Skeletal muscle tissue (tissue), 4 donors: Measurements from ENCODE around the gene MIGA1. TPM values are rescaled to one million over a fixed set of nuclear protein-coding genes. Genes with fewer than 3 reads are reported as not detected.
"Not testable (repeated sequence)": the region's sequence is repeated elsewhere in the genome, so short reads cannot be mapped to it uniquely, and the experiment has no call there.

Experiments
- H3K27ac ChIP-seq: one replicate; pipeline ENCODE4 v1.7.0; 2013; ENCODE audit warnings: mild to moderate bottlenecking, low read depth, low read length, inconsistent platforms
- H3K27me3 ChIP-seq, 3 donors: one replicate each; pipeline ENCODE4 v1.7.0; 2013; ENCODE audit warnings: low read length in 3 of 3; ENCODE audit not compliant: control insufficient read depth in 3 of 3, insufficient read depth in 3 of 3
- H3K36me3 ChIP-seq, 3 donors: one replicate each; pipeline ENCODE4 v1.7.0; 2013; ENCODE audit warnings: low read length in 3 of 3; ENCODE audit not compliant: control insufficient read depth in 3 of 3, insufficient read depth in 3 of 3
- H3K4me1 ChIP-seq, 3 donors: one replicate each; pipeline ENCODE4 v1.7.0; 2013; ENCODE audit warnings: low read length in 3 of 3, mild to moderate bottlenecking in 3 of 3; ENCODE audit not compliant: control insufficient read depth in 3 of 3, insufficient read depth in 3 of 3
- H3K4me3 ChIP-seq, 3 donors: one replicate each; pipeline ENCODE4 v1.7.0; 2013; ENCODE audit warnings: low read length in 3 of 3
- H3K9ac ChIP-seq, 3 donors: one replicate each; pipeline ENCODE4 v1.7.0; 2013; ENCODE audit warnings: low read length in 3 of 3, mild to moderate bottlenecking in 3 of 3, moderate library complexity in 2 of 3, low read depth in 1 of 3
- H3K9me3 ChIP-seq, 3 donors: one replicate each; pipeline ENCODE4 v1.7.0; 2013; ENCODE audit warnings: low read length in 3 of 3; ENCODE audit not compliant: control insufficient read depth in 3 of 3
- total RNA-seq: library from RNA; depleted of rRNA; stranded (reverse); fragments of >200 nt; gene quantifications from one replicate; pipeline ENCODE4 v1.2.3, GENCODE V29; 2014
- donor health status: Osteomylitis.

The MIGA1 gene
- total RNA-seq, 1 donor from 2014 or later = 19.8 TPM

DNA sequence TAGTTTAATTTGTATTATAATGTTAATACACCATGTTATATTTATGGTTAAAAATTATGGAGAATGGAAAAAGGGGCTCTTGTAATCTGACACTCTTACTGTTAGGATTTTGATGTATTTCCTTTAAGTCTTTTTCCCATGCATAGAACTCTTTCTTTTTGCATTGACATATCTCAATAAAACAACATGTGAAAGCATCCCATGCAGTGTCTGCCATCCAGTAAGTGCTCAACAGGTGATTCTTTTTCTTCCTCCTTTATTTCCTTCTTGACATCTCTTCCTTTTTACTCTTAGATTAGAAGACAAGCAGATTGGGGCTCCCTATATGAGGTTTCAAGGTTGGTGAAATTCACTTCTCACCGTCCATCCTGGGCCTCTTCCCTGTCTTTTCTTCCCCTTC is 111.8 kb downstream of the MIGA1 start:
- Histone ChIP-seq H3K4me3 (peak overlapping the region; percentile 42 to 85 (median 46)), H3K27ac (peak overlapping the region; percentile 99), H3K9me3 (no peaks in the 10 kb centered on the region), H3K9ac (peak overlapping the region; percentile 85 to 99 (median 97)), H3K27me3 (no peaks in the 10 kb centered on the region), H3K36me3 (peaks cover 6 to 17% (median 10%) of the 10 kb centered on the region in 3 donors), H3K4me1 (peaks cover 7 to 30% (median 30%) of the 10 kb centered on the region in 3 donors)

DNA sequence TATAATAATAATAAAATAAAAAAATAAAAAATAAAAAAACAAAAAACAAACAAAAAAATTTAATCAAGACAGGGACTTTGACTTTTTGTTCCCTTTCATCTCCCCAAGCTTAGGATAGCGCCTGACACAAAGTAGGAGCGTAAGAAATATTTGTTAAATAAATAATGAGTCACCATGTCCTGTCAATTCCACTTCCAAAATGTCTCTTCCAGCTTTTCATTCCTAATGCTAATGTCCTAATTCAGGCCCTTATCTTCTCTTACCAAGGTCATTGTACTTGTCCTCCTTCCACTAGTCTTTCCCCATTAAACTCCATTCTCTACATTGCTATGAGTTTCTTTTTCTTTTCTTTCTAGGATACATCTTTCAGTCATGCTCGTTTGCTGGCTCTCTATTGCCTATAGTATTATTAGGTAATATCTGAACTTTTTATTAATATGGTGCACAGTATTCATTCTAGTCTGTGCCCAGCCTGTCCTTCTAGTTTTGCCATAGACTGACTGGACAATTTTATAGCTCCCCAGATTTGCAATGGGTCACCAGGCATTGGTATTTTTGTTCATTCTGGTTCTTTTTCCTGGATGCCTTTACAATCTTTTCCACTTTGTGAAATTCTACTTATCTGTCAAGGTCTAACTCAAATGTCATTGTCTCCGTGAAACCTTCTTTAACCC is 120.3 kb downstream of the MIGA1 start:
- Histone ChIP-seq H3K27me3 (no peaks in the 10 kb centered on the region), H3K4me3 (peak overlapping the region in 1 of 3 donors; percentile 24), H3K9ac (no peak overlapping the region), H3K27ac (peak overlapping the region; percentile 57), H3K9me3 (no peaks in the 10 kb centered on the region), H3K4me1 (peaks cover 15 to 25% (median 16%) of the 10 kb centered on the region in 3 donors), H3K36me3 (peaks cover 0 to 4% (median 2%) of the 10 kb centered on the region in 3 donors)

DNA sequence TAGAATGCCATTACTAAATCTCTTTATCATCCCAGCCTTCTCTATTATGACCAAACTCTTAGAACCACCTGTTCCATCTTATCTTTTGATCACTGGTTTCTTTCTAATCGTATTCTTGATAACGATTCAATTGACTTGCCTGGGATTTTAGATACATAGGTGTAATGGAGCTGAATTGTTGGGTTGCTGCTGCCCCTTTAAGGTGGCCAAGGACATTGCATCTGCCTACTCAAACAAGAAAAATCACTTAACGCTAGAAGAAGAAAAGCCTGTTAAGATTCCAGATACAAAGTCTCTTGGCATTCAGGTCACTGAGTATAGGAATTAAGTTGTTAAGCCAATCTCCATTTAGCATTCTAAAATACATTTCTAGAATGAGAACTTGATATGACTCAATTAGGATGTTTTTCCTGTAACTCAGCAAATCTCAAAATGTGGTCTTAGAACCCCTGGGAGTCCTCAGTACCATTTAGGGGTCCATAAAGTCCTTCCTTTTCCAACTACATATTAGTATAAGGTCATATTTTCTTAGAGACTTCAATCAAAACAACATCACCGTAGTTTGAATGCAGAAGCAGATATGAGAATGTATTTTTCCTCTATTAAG is 121.3 kb downstream of the MIGA1 start:
- H3K27ac ChIP-seq = peak overlapping the region; percentile 57
- peaks cover 9 to 26% (median 17%) of the 10 kb centered on the region in 3 donors for H3K4me1 ChIP-seq
- H3K9ac ChIP-seq = peak overlapping the region; percentile 24 to 60 (median 36)

DNA sequence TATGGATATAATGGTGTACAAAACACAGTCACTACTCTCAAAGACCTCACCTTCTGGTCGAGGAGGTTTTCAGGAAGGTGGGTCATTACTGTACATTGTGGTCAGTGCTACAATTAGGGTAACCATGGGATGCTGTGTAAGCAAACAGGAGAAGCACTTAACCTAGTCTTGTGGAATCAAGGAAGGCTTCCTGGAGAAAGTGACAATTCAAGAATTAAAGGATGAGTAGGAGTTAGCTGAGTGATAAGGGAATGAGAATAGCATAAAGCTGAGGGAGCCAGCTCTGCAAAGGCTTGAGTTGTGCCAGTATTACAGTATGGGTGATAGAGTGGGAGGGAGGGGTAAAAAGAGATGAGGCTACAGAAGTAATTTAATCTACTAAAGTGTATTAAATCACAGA is 126.2 kb downstream of the MIGA1 start:
- no peak overlapping the region for H3K4me3 ChIP-seq
- peaks cover 0 to 4% (median 0%) of the 10 kb centered on the region in 3 donors for H3K36me3 ChIP-seq
- H3K9me3 ChIP-seq = no peaks in the 10 kb centered on the region
- peaks cover 9 to 19% (median 17%) of the 10 kb centered on the region in 3 donors for H3K4me1 ChIP-seq
- H3K27ac ChIP-seq = no peak overlapping the region
- no peaks in the 10 kb centered on the region for H3K27me3 ChIP-seq
- H3K9ac ChIP-seq = no peak overlapping the region

More for the DNA sequence above, 121.3 kb downstream of the MIGA1 start:
- no peaks in the 10 kb centered on the region for H3K9me3 ChIP-seq
- H3K27me3 ChIP-seq = no peaks in the 10 kb centered on the region
- H3K36me3 ChIP-seq = peaks cover 0 to 2% (median 0%) of the 10 kb centered on the region in 3 donors
- H3K4me3 ChIP-seq = peak overlapping the region in 1 of 3 donors; percentile 36

DNA sequence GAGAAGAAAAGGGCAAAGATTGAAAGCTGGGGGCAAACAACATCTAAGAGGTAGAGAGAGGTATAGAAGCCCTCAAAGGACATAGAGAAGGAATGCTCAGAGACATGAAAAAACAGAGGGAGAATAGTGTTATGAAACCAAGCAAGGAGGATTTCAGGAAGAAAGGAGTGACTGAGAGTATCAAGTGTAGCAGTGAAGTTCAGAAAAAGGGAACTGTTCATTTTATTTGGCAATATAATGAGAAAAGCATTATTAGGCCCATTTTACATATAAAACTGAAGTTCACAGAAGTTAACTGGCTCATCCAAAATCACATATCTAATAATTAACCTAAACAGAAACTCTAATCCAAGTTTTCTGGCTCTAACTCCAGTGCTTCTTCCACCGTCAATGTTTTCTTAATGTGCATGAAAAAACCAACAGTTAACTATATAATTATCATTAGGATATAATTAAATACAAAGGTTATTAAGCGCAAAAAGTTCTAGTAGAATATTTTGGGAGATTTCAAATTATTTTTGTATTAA is 126.6 kb downstream of the MIGA1 start:
- no peak overlapping the region for H3K4me3 ChIP-seq
- H3K27me3 ChIP-seq = no peaks in the 10 kb centered on the region
- no peak overlapping the region for H3K9ac ChIP-seq
- no peak overlapping the region for H3K27ac ChIP-seq
- H3K4me1 ChIP-seq = peaks cover 7 to 17% (median 15%) of the 10 kb centered on the region in 3 donors
- no peaks in the 10 kb centered on the region for H3K9me3 ChIP-seq
- peaks cover 0 to 7% (median 0%) of the 10 kb centered on the region in 3 donors for H3K36me3 ChIP-seq

DNA sequence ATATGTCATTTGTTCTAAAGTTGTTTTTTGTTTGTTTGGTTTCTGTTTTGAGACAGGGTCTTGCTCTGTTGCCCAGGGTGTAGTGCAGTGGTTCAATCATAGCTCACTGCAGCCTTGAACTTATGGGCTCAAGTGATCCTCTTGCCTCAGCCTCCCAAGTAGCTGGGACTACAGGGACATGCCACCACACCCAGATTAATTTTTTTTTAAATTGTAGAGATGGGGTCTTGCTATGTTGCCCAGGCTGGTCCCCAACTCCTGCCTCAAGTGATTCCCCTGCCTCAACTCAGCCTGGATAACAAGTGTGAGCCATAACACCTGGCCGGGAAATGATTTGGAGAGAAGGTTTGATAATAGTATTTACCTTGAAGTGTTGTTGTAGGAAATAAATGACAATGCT is 127.2 kb downstream of the MIGA1 start:
- Histone ChIP-seq H3K9ac (no peak overlapping the region), H3K36me3 (peaks cover 0 to 7% (median 0%) of the 10 kb centered on the region in 3 donors), H3K27me3 (no peaks in the 10 kb centered on the region), H3K4me3 (no peak overlapping the region), H3K9me3 (no peaks in the 10 kb centered on the region), H3K4me1 (peaks cover 7 to 17% (median 12%) of the 10 kb centered on the region in 3 donors), H3K27ac (no peak overlapping the region)

DNA sequence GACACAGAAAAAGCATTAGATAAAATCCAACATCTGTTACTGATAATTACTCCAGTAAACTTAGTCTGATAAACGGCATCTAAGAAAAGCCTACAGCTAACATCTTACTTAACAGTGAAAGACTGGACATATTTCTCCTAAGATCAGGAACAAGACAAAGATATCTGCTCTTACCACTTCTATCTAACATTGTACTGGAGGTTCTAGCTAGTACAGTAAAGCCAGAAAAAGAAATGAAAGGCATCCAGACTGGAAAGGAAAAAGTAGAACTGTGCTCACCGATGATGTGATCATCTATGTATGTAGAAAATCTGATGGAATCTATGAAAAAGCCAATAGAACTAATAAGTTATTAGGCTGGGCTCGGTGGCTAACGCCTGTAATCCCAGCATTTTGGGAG is 130.7 kb downstream of the MIGA1 start:
- Histone ChIP-seq H3K27me3 (no peaks in the 10 kb centered on the region), H3K9ac (no peak overlapping the region), H3K36me3 (peaks cover 0 to 7% (median 2%) of the 10 kb centered on the region in 3 donors), H3K27ac (no peak overlapping the region), H3K4me3 (no peak overlapping the region), H3K4me1 (no peaks in the 10 kb centered on the region), H3K9me3 (no peaks in the 10 kb centered on the region)

DNA sequence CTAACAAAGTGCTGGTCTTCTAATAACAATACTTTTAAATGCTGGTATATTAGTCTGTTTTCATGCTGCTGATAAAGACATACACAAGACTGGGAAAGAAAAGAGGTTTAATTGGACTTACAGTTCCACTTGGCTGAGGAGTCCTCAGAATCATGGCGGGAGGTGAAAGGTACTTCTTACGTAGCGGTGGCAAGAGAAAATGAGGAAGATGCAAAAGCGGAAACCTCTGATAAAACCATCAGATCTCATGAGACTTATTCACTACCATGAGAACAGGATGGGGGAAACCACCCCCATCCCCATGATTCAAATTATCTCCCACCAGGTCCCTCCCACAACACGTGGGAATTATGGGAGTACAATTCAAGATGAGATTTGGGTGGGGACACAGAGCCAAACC is 139.5 kb downstream of the MIGA1 start:
- H3K27me3 ChIP-seq, H3K4me3 ChIP-seq, H3K9me3 ChIP-seq, H3K27ac ChIP-seq, H3K4me1 ChIP-seq, H3K9ac ChIP-seq: not testable (repeated sequence)
- H3K36me3 ChIP-seq = peaks cover 33 to 34% (median 33%) of the 10 kb centered on the region in 3 donors

DNA sequence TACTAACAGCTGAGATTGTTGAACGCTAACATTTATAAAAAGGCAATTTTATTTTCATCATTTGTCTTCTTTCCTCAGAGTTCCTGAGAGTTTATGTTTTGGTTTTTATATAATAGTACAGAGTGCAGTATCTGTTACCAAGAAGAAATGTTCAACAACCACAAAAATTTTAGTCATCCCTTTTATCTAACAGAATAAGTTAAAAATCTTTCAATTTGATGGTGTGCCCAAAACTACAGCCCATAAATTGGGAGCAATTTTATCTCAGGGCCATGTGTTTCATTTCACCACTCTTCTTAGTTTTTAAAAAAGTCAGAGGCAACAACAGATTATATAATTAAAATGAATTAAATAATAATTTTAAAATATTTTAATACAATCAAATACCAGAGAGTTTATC is 146.1 kb downstream of the MIGA1 start:
- Histone ChIP-seq H3K4me3 (no peak overlapping the region), H3K36me3 (peaks cover 45 to 54% (median 54%) of the 10 kb centered on the region in 3 donors), H3K9ac (no peak overlapping the region), H3K9me3 (no peaks in the 10 kb centered on the region), H3K4me1 (no peaks in the 10 kb centered on the region), H3K27me3 (no peaks in the 10 kb centered on the region), H3K27ac (no peak overlapping the region)

DNA sequence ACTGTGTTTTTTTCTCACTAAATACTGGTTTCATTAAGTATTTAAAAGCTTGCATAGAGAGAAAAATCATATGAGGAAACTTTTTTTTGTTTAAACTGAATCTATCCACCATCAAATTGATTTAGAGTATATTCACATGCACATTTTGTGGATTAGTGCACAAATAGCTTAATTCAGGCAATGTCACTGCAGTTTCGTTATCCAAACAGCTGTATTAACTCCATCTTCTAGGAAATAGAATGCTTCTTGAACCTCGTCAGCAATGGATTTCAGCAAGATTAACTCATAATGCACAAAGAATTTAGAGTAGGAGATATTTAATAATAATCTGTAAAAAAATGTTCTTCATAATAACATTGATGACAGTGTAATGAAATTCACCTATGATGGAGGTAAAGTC is 146.5 kb downstream of the MIGA1 start:
- Histone ChIP-seq H3K4me1 (no peaks in the 10 kb centered on the region), H3K27me3 (no peaks in the 10 kb centered on the region), H3K27ac (no peak overlapping the region), H3K9ac (no peak overlapping the region), H3K9me3 (no peaks in the 10 kb centered on the region), H3K4me3 (no peak overlapping the region), H3K36me3 (peaks cover 44 to 57% (median 53%) of the 10 kb centered on the region in 3 donors)
